TTC549 (cell line): ENCODE measurements around the gene CXADR.
A peak's percentile ranks its signal among the peaks of the same experiment; 100 is the strongest.

ENCODE experiments used
- FAIRE-seq: peaks from 2 replicates; lab custom pipeline; 2012; peaks lifted over from hg19 to GRCh38; lab: Jason Lieb, UNC

CXADR gene

DNA sequence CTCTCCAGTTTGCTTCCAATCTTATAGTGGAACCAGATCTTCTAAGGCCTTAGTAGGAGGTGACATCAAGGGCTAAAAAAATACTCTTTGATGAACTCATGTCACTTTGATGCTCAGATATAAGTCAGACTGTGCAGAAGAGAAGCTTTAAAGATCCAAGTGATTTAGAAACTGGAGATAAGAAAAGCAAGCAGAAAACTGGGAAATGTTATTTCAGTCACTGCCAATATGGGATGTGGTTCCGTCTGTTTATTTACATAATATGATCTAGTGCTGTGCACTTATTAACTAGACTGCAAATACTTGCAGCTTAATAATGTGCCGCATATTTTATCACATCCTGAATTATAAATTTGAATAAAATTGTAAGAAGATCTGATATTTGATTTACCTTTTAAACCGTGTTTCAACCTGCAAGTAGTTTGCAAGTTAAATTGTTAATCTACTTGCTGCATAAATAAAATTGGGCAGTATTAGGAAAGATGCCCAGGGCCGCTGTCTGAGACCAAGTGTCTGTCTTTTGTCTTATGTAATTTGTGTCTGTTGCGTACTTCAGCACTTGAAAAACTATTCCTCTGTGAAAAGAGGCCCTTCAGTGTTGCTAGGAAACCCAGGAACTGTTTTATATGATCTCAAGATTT, 29.6 kb downstream of the CXADR start:
- no peak for FAIRE-seq

DNA sequence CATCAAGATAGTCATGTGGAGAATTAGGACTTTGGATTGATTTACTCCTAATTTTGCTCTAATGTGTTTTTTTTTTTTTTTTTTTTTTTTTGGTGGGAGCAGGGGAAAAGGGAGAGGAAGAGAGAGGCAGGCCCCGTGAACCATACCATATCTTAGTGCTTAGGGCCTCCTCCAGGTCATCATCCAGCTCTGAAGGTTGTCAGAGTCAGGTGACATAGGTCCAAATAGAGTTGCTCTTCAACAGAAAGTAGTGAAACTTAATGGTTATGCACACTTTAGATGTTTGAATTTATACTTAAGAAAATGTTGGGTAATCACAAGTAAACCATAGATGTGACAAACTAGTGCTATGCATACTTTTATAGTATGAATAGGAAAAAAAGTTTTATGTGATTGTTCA, 32.2 kb downstream of the CXADR start:
- FAIRE-seq: no peak

DNA sequence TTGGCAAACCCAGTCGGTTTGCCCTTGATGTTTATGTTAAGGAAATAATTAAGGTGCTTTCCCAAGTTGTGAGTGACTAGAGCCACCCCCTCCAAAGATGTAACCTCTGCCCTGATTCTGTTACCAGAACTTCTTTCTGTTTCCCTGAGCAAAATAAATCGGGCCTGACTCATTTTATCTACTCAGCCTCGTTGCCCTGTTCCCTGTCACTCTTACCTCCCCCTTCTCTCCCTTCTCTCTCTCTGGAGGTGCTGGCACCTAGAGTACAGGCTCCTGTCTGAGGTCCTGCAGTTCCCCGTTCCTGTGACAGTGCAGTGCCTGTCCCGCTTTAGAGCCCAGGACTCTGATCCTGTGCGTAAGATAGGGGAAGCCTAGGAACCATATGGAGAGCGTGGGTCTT, 35.4 kb downstream of the CXADR start:
- FAIRE-seq: no peak

DNA sequence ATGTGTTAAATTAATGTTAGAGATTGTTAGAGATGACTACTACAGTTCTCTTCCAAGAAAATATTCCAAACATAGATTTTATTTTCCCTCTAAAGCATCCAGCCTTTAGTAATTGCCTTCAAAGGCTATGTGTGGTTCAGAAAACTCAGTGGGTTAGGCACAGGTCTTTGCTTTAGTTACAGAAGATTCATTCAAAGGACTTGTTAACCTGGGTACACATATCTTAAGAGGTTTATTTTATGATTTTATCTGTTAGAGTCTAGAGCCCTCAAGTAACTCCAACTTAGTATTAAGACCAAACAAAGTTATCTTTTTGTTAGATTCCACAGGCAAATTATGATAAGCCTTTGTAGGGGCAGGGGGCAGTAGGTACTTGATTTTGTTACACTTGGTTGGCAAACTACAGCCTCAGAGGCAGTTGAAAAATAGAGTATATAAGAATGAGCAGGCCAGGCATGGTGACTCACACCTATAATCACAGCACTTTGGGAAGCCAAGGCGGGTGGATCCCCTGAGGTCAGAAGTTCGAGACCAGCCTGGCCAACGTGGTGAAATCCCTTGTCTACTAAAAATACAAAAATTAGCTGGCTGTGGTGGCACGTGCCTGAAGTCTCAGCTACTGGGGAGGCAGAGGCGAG, 37.9 kb downstream of the CXADR start:
- FAIRE-seq: no peak

DNA sequence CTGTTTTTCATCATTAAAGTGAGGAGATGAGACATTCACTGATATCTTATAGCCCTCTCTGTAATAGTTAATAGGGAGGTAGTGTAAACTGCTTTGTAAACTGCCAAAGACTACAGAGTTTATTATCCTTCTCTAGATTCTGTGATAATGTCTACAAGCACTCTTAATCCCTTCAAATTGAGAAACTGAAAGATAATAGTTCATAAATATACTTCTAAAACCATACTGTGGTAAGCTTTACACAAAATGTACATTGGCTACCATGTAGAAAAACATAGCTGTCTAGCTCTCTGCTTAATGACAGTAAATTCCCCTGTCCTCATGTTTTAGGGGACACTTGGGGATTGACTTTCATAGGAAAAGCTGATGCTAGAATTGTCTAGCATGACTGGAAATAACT, 39.6 kb downstream of the CXADR start:
- no peak for FAIRE-seq

DNA sequence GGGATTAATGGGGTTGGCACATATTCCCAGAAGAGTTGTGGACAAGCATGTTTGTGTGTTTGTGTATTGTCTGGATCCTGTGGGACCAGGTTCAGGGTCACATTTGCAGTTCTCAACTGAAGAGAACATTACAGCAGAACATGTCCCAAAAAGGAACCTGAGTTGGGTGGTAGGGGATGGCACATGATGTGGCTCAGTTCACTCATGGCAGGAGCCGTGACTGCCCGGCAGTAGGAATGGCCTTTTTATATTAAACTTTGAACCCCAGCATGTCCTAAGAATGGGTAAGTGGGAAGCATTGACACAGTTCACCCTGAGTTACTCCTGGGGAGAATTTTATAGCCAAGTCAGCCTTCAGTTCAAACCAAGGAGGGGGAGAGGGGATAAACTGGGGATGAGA, 41.3 kb downstream of the CXADR start:
- no peak for FAIRE-seq

DNA sequence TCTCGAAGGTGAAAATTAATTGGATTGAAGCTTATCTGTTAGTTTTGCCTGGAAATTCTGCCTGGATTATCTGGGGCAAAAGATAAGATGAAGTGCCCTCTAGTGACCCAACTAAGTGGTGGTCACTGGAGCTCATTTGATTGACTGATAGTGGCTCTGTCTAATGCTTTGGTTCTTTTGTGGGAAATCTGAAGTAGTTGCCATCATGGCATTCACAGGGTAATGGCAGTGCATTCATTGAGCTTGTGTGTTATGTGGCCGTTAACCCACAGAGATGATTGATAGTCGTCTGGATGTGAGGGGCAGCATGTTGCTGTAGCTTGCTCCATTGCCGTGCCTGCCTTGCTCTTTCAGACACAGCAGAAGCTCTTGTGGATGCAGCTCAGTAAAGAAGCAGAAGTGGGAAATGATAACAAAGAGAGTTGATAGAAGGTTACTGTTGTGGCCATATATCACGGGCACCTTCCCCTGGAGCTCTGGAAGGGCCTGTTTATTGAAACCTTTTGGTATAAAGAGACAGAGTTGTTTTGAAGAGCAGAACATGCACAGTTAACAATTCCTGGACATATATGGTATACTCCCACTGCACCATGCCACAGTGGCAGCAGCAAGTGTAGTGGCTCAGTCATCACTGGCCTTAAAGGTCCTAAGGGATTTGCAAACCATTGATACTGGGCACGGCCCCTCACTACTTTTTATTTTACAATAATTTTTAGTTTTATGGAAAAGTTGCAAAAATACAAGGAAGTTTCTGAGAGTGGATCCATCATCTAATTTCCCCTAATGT, 42.0 kb downstream of the CXADR start:
- no peak for FAIRE-seq

DNA sequence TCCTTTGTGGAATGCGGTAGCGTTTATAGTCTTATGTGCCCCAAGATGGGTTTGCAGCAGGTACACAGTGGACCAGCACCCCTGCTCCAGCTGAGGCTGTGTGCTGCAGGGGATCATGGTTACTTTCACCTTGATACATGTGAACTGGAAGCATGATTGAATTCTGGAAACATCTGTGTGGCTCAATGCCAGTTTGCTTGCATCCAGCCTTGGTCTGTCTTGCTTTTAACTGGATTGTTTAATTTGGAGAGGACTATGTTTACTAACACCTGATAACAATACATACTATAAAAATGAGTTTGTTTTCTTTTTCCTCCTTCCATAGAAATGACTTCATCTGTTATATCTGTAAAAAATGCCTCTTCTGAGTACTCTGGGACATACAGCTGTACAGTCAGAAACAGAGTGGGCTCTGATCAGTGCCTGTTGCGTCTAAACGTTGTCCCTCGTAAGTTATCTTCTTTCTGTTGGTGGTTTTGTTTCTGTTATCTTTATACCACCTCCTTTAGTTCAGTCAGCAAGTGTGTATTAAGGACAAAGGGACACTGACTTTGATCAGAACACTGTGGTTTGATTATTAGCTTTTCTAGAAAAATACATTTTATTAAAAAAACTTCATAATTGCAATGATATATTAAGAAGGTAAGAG, 47.7 kb downstream of the CXADR start:
- no peak for FAIRE-seq

DNA sequence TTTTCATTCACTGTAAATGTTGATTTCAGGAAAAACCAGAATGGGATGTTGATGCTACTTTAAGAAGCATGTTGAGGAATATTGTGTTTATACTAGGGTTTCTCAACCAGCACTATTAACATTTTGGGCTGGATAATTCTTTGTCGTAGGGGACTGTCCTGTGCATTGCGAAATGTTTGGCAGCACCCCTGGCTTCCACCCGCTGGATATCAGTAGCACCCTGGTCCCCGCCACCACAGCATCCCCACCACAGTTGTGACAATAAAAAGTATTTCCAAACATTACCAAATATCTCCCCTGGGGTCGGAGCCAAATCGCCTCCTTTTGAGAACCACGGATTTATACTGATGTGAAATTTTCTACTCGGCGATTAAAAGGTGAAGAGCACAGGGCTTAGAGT, 57.9 kb downstream of the CXADR start:
- FAIRE-seq: no peak

DNA sequence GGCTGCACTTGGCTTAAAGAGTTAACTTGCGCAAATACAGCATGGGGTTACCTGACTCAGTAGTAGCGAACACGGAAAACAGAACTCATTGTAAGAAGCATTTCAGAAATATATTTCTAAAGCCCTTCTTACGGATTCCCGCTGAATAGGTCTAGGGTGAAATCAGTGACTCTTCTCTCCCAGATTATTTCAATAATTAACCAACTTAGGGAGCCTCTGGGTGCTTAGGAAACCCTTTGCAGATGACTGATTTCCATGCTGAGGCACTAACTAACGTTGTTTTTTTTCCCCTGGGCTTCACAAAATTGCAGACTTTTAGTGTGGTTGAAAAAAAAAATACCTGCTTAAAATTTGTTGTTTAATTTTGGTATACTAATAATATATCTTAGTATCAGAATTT, 59.6 kb downstream of the CXADR start:
- FAIRE-seq: no peak

DNA sequence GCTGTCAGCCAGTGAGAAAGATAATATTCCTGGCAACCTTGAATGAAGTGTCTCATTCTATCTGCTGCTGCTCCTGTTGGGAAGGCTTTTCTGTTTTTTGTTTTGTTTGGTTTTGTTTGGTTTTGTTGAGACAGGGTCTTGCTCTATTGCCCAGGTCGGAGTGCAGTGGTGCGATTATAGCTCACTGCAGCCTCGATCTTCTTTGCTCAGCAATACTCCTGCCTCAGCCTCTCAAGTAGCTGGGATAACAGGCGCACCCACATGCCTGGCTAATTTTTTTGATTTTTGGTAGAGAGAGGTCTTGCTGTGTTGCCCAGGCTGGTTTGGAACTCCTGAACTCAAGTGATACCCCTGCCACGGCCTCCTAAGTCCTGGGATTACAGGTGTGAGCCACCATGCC, 62.2 kb downstream of the CXADR start:
- no peak for FAIRE-seq

DNA sequence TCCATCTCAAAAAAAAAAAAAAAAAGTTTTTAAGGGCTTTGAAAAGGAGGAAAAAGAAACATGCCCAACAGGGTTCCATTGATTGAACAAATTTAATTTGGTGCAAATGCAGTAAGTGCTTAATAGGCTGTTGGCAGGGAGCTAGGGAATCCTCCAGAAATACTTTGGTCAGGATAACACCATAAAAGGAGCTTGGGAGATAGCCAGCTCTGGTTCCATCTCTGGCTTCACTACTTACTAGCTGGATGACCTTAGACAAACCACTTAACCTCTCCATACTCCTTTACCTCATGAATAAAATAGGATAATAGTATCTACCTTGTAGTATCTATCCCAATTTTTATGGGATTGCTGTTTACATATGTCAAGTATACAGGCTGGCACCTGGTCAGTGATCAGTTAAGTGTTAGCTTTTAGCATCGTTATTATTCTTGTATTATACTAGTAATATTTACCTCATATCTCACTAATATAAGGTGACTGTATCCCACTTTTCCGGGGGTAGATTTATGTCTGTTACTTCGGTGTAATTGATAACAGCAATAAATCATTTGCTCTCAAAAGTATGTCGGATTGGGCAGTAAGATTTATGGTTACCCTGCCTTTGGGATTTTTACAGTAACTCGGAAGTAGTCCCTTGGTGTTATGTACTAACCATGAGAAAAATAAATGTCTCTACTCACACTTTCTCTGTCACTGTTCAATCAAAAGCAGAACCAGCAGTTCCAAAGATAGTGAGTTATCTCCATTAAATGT, 63.4 kb downstream of the CXADR start:
- FAIRE-seq: no peak

DNA sequence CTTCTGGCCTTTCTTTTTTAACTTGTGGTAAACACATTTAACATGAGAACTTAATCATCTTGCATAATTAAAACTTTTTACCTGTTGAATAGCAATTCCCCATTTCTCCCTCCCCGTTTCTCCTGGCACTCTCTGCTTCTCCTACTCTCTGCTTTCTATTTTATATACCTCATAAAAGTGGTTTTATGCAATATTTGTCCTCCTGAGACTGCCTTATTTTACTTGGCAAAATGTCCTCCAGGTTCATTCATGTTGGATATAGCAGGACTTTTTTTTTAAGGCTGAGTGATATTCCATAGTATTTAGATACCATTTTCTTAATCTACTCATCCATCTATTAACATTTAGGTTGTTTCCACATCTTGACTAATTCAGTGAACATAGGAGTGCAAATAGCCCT, 64.9 kb downstream of the CXADR start:
- no peak for FAIRE-seq

DNA sequence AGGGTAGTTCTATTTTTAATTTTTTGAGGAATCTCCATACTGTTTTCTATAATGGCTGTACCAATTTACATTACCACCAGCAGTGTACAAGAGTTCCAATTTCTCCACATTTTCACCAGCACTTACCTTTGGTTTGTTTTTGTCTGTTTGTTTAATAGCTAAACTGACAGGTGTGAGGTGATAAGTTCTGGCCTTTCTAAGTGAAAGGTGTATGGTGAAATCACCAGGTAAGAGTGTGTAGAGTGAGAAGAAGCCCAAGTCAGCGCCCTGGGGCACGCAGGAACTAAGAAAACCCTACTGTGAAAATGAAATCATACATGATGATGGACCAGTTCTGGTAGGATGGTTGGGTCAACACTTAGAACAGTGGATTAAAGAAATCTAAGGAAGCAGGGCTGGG, 65.3 kb downstream of the CXADR start:
- FAIRE-seq: no peak

DNA sequence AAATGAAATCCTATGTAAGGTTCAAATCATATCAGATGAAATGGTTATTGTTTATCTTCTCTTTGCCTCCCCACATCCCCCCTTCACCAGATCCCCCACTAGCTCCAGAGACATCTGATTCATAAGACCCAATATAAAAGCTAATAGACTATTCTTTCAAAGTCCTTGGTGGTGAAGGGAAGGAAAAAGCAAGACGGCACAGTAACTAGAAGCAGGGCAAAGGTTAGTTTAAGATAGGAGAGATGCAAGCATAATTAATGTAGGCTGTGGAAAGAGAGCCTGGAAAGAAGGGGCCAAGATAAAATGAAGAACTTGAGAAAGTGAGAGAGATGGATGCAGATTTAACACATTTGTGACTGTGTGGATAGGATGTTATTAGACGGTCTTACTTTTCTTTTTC, 66.0 kb downstream of the CXADR start:
- no peak for FAIRE-seq

DNA sequence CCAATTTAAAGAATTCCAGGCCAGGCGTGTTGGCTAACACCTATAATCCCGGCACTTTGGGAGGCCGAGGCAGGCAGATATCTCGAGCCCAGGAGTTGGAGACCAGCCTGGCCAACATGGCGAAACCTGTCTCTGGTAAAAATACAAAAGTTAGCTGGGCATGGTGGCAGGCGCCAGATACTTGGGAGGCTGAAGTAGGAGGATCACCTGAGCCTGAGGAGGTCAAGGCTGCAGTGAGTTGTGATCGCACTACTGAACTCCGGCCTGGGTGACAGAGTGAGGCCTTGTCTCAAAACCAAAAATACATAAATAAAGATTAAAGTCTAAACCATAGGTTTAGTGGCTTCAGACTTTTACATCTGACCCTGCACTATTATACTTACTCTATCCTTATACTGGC, 67.5 kb downstream of the CXADR start:
- FAIRE-seq: no peak

DNA sequence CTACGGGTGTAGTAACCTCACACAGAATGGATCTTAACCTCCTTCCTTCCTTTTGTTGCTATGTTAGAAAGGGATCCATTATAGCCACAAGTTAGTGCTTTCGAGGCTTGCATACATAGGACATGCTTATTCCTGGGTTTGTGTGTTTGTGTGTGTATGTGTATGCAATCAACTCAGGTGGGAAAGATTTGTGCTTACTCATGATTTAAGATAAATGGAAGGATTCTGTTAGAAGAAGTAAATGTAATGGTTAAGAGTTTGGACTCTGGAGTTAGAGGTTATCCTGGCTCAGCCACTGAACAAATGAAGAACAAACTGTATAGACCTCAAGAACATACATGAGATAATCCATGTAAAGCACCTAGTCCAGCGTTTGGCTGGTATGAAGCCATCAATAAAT, 71.1 kb downstream of the CXADR start:
- no peak for FAIRE-seq

DNA sequence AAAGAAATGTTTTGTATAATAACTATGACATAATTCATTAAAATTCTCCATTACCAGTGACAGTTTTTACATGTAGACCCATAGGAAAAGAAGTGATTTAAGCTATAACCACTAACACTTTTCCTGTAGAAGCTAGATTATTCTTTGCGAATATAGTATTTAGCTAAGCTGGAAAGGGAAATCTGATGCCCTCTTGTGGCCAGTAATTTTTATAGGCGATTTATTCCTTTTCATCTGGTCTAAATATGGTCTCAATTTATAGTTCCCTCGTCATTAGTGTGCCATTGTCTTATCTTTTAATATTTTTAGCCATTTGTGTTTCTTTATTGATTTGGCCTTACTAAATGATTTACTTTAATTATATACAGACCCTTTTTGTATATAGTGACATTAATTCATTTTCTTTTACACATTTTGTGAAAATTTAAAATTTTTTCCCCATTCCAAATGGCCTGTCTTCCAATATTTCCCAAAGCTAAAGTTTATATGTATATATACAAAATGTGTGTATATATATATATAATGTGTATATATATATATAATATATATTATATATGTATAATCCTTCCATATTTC, 73.1 kb downstream of the CXADR start:
- FAIRE-seq: peak; percentile 87

DNA sequence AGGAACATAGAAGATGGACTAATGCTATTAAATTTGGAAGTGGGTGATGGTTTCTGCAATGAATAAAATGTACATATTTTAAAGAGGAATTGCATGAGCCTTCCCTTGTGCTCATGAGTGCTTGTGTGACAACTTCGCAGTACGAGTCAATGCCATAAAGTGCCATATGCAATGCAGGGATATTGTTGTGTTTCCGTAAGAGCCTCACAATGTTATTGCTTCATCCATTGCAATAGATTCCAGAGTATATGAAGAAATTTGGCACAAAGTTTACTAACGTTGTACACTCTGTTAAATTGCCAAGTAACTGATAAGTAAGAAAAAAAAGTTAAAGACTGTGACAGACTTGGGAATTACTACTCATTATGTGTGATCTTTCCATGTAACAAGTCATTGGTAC, 77.6 kb downstream of the CXADR start:
- FAIRE-seq: no peak

DNA sequence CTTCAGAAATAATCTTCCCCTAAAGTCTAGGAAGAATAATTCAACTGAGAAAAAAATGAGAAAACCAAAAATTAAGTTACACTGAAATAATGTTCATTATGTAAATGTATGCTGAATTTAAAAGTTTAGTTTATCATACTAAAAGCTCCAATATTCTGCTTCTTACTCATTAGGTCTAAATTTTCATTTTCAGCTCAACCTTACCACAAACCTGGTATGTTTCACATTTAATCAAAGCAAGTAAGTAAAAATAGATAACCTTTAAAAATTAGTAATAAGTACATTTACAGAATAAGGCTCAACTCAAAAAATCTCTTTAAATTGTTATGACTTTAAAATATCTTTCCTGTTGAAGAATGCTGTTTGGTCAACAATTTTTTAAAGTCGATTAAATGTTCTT, 84.8 kb downstream of the CXADR start:
- FAIRE-seq: no peak

DNA sequence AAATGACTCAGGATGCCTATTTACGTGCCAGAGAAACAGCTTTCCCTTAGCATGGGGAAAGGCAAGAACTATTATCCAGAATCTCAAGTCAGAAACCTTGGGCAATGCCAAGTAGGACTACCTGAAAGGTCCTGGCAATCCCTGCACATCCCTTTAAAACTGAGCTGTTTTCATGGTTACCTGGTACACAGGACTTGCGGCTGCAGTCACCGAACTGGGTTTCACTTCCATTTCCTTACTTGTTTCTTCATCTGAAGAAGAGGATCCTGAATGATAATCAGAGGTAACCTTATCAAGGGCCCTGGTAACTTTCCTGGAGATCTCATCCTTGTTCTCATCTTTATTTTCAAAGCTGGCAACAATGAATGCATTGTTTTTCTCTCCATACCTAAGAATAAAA, 85.6 kb downstream of the CXADR start:
- no peak for FAIRE-seq

DNA sequence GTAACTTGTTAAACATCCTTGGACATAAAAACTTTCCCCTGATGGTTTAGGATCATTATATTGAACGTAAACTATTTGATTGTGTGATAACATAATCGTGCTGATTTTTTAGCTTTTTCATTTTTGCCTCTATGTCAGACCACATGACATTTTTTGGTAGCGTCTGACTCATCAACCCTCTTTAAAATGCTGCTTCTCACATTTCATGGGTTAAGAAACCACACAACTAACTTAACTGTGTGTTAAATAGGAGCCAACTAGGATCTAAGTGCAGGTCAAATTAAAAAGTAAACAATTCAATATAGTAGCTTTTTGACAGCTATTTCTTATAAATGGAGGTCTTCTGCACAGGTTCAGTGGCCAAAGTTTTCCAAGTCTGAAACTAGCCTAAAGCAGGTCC, 90.0 kb downstream of the CXADR start:
- FAIRE-seq: no peak
